IMR-90 (cell line): ENCODE measurements around the gene C5orf63. TPM values are rescaled to one million over a fixed set of nuclear protein-coding genes. Genes with fewer than 3 reads are reported as not detected.

Experiments used
- ATAC-seq: fragments of 200-7000 bp; cut with Tn5 transposase; 2 replicates; pipeline ENCODE4 v1.9.1; 2020; ENCODE audit warnings: low read depth, mild to moderate bottlenecking, moderate library complexity
- BruUV-seq: library from RNA; stranded (reverse); fragments of 400-500 nt; replicated peaks from 2 replicates; lab custom pipeline; 2021; lab: Mats Ljungman, UMichigan
- CTCF ChIA-PET: fragments of 300-600 bp; formaldehyde crosslinking; extraction: SDS; loops from one replicate; lab custom pipeline; 2021; ENCODE audit warnings: antibody characterized with exemption; lab: Yijun Ruan, JAX
- POLR2A ChIA-PET: fragments of 300-600 bp; sonication (Branson Sonifier 250); formaldehyde crosslinking; loops from one replicate; lab custom pipeline; 2022; ENCODE audit warnings: antibody characterized with exemption; ENCODE audit not compliant: unreplicated experiment; lab: Charles Lee
- DNase-seq: peaks from one replicate; pipeline ENCODE4 v3.0.0; 2013
- H2AFZ ChIP-seq: replicated peaks from 2 replicates; pipeline ENCODE3; 2013; ENCODE audit warnings: low read length, mild to moderate bottlenecking; ENCODE audit not compliant: poor library complexity
- H2AK5ac ChIP-seq: 2 replicates; pipeline ENCODE4 v1.6.1; 2013; ENCODE audit warnings: low read depth, low read length, inconsistent platforms
- H2AK9ac ChIP-seq: replicated peaks from 2 replicates; pipeline ENCODE3; 2013; ENCODE audit warnings: mild to moderate bottlenecking, low read depth, low read length, moderate library complexity; ENCODE audit not compliant: poor library complexity
- H2BK120ac ChIP-seq: 2 replicates; pipeline ENCODE4 v1.6.1; 2013; ENCODE audit warnings: low read depth, low read length, inconsistent platforms
- H2BK15ac ChIP-seq: 3 replicates; pipeline ENCODE4 v1.6.1; 2013; ENCODE audit warnings: low read depth, low read length, inconsistent platforms
- H2BK20ac ChIP-seq: 2 replicates; pipeline ENCODE4 v1.6.1; 2013; ENCODE audit warnings: low read depth, mild to moderate bottlenecking, inconsistent platforms, low read length, moderate library complexity
- H2BK5ac ChIP-seq: 2 replicates; pipeline ENCODE4 v1.6.1; 2013; ENCODE audit warnings: mild to moderate bottlenecking, low read depth, low read length, inconsistent platforms; ENCODE audit not compliant: poor library complexity, severe bottlenecking
- H3K14ac ChIP-seq: replicated peaks from 2 replicates; pipeline ENCODE4 v1.6.1; 2013; ENCODE audit warnings: low read depth, low read length, inconsistent platforms
- H3K18ac ChIP-seq: 2 replicates; pipeline ENCODE4 v1.6.1; 2013; ENCODE audit warnings: low read depth, low read length, control low read depth
- H3K23ac ChIP-seq: 2 replicates; pipeline ENCODE4 v1.6.1; 2013; ENCODE audit warnings: low read depth, low read length, inconsistent platforms
- H3K27ac ChIP-seq: 2 replicates; pipeline ENCODE4 v1.5.1; 2013; ENCODE audit warnings: mild to moderate bottlenecking, control low read depth, low read length; ENCODE audit not compliant: insufficient read depth
- H3K27me3 ChIP-seq: 2 replicates; pipeline ENCODE4 v1.6.1; 2013; ENCODE audit warnings: low read length; ENCODE audit not compliant: control insufficient read depth, insufficient read depth
- H3K36me3 ChIP-seq: 2 replicates; pipeline ENCODE4 v1.6.1; 2013; ENCODE audit warnings: low read length, mixed read lengths; ENCODE audit not compliant: control insufficient read depth, insufficient read depth
- H3K4ac ChIP-seq: 2 replicates; pipeline ENCODE4 v1.6.1; 2013; ENCODE audit warnings: low read depth, low read length, inconsistent platforms
- H3K4me1 ChIP-seq: 2 replicates; pipeline ENCODE4 v1.6.1; 2013; ENCODE audit warnings: low read length, mixed read lengths; ENCODE audit not compliant: control insufficient read depth, insufficient read depth
- H3K4me2 ChIP-seq: 2 replicates; pipeline ENCODE4 v1.6.1; 2013; ENCODE audit warnings: low read depth, mild to moderate bottlenecking, control low read depth, low read length, moderate library complexity
- H3K4me3 ChIP-seq: 2 replicates; pipeline ENCODE4 v1.5.1; 2013; ENCODE audit warnings: low read depth, mild to moderate bottlenecking, control low read depth, low read length, moderate library complexity; ENCODE audit not compliant: insufficient read depth
- H3K56ac ChIP-seq: 2 replicates; pipeline ENCODE4 v1.6.1; 2013; ENCODE audit warnings: low read length, inconsistent platforms; ENCODE audit not compliant: insufficient read depth; ENCODE audit errors: extremely low read depth
- H3K79me1 ChIP-seq, 2 experiments: 2 replicates each; pipeline ENCODE4 v1.6.1; 2013; ENCODE audit warnings: low read length in 2 of 2, inconsistent platforms in 1 of 2, low read depth in 1 of 2
- H3K9ac ChIP-seq: 2 replicates; pipeline ENCODE4 v1.6.1; 2013; ENCODE audit warnings: low read depth, low read length, control low read depth
- H3K9me1 ChIP-seq: 2 replicates; pipeline ENCODE4 v1.6.1; 2013; ENCODE audit warnings: low read length, inconsistent platforms; ENCODE audit not compliant: insufficient read depth
- H3K9me3 ChIP-seq: 2 replicates; pipeline ENCODE4 v1.6.1; 2013; ENCODE audit warnings: low read length; ENCODE audit not compliant: control insufficient read depth, insufficient read depth
- H4K20me1 ChIP-seq: 2 replicates; pipeline ENCODE4 v1.6.1; 2013; ENCODE audit warnings: low read length, inconsistent platforms; ENCODE audit not compliant: insufficient read depth
- H4K5ac ChIP-seq: 2 replicates; pipeline ENCODE4 v1.6.1; 2013; ENCODE audit warnings: mild to moderate bottlenecking, low read depth, low read length, control low read depth
- H4K8ac ChIP-seq, 2 experiments: 2 replicates each; pipeline ENCODE4 v1.6.1; 2013; ENCODE audit warnings: low read depth in 2 of 2, low read length in 2 of 2, control low read depth in 1 of 2, inconsistent platforms in 1 of 2
- H4K91ac ChIP-seq: 2 replicates; pipeline ENCODE4 v1.6.1; 2013; ENCODE audit warnings: low read depth, low read length, inconsistent platforms; ENCODE audit not compliant: insufficient read depth
- CEBPB ChIP-seq: IDR thresholded peaks from 2 replicates; pipeline ENCODE4 v1.6.1; 2012; ENCODE audit warnings: low read depth, low read length, improper control_type of control experiment
- CTCF ChIP-seq: conservative IDR thresholded peaks from 2 replicates; pipeline ENCODE4 v1.5.1; 2012; ENCODE audit warnings: mild to moderate bottlenecking, low read depth, low read length, improper control_type of control experiment
- MAFK ChIP-seq: IDR thresholded peaks from 2 replicates; pipeline ENCODE4 v1.6.1; 2012; ENCODE audit warnings: low read depth, low read length, improper control_type of control experiment
- NFE2L2 ChIP-seq: fragments of 150-350 bp; IDR thresholded peaks from 2 replicates; pipeline ENCODE4 v1.6.1; 2016; ENCODE audit warnings: low read depth, mild to moderate bottlenecking, low read length
- RCOR1 ChIP-seq: IDR thresholded peaks from 2 replicates; pipeline ENCODE4 v1.6.1; 2012; ENCODE audit warnings: mild to moderate bottlenecking, low read length, improper control_type of control experiment; ENCODE audit not compliant: insufficient replicate concordance
- SMC3 ChIP-seq: fragments of 150-350 bp; IDR thresholded peaks from 2 replicates; pipeline ENCODE4 v1.6.1; 2016; ENCODE audit warnings: low read depth, mild to moderate bottlenecking, antibody characterized with exemption, low read length, moderate library complexity
- WGBS, 2 experiments: methylation state at CpG; one replicate each; pipeline versions ENCODE4 v1.1.5 to v1.1.7; 2013; ENCODE audit warnings: missing lambda C conversion rate in 2 of 2; ENCODE audit not compliant: insufficient read length in 1 of 2; ENCODE audit errors: extremely low coverage in 2 of 2; 5-methylcytosine and 5-hydroxymethylcytosine counted together
- dilution Hi-C: fragments of 300-500 bp; cut with HindIII; formaldehyde crosslinking; loops from one replicate; pipeline ENCODE4 v1.14.3; 2018; ENCODE audit warnings: low sequenced_read_pairs; ENCODE audit not compliant: unreplicated experiment
- in situ Hi-C: fragments of 300-500 bp; cut with MboI; formaldehyde crosslinking; loops from 3 replicates; pipeline ENCODE4 v1.14.3; 2019; ENCODE audit warnings: low sequenced_read_pairs, inconsistent platforms, mixed read lengths
- intact Hi-C: fragments of 100-400 bp; cut with micrococcal nuclease; formaldehyde crosslinking; loops from 2 replicates; pipeline ENCODE4 v1.10.0; 2022
- polyA plus RNA-seq, 3 experiments: library from polyadenylated mRNA; depleted of rRNA; stranded (reverse); fragments of >200 nt; gene quantifications; 2 replicates each; pipeline ENCODE4 v1.2.3, GENCODE V29; 2012; ENCODE audit warnings: low replicate concordance in 1 of 3
- total RNA-seq: library from RNA; depleted of rRNA; stranded (reverse); fragments of >200 nt; gene quantifications from 2 replicates; pipeline ENCODE4 v1.2.3, GENCODE V29; 2012

C5orf63 gene
- total and polyA plus RNA-seq, 2 of the 4 experiments (the other 2 are of a cell fraction) = 0.72 to 1.1 TPM

- peak; percentile 47 for DNase-seq
- Histone ChIP-seq H2AFZ (no peak overlapping the region), H2BK5ac (no peak overlapping the region), H4K91ac (no peak overlapping the region), H3K23ac (no peak overlapping the region), H3K4me2 (no peak overlapping the region), H3K9me1 (no peaks in the 10 kb centered on the region), H2AK5ac (no peak overlapping the region), H3K9me3 (no peaks in the 10 kb centered on the region), H3K36me3 (no peaks in the 10 kb centered on the region), H4K20me1 (no peaks in the 10 kb centered on the region), H4K5ac (no peak overlapping the region), H3K79me1 (no peaks in the 10 kb centered on the region), H3K27me3 (no peaks in the 10 kb centered on the region), H3K4me3 (no peak overlapping the region), H2BK20ac (no peak overlapping the region), H2AK9ac (no peak overlapping the region), H3K27ac (no peak overlapping the region), H3K18ac (no peak overlapping the region), H3K4ac (no peak overlapping the region), H3K14ac (no peak overlapping the region), H2BK120ac (no peak overlapping the region), H2BK15ac (no peak overlapping the region), H3K56ac (no peak overlapping the region), H3K9ac (no peak overlapping the region), H3K4me1 (no peaks in the 10 kb centered on the region), H4K8ac (no peak overlapping the region)
- dilution Hi-C loops = no loop called here
- intact Hi-C loops = no loop called here
- in situ Hi-C loops = no loop called here
- POLR2A ChIA-PET = no interaction called here
- TF ChIP-seq CEBPB (no peak), RCOR1 (no peak), NFE2L2 (no peak), SMC3 (no peak), CTCF (no peak), MAFK (peak; percentile 57)
- no peak for ATAC-seq
- CTCF ChIA-PET = interaction anchor here (1.2 to 1.3 kb wide), 2 partner anchors 11 to 24 kb away, joined by 3 read pairs; no protein-coding TSS in a partner anchor
- BruUV-seq = no TSS peak
- no CpG with 5 or more reads among the region's 2 CpGs for WGBS, 2 experiments
Observed at GRCh38 chr5:127068493-127069214, 4.6 kb downstream of the C5orf63 start.
